Mesendoderm (in vitro differentiated cells): ENCODE data around the gene WDR86.

Experiments
- DNase-seq: peaks from one replicate; pipeline ENCODE4 v3.0.0; 2013
- H2AK5ac ChIP-seq: 2 replicates; pipeline ENCODE4 v1.6.1; 2013; ENCODE audit warnings: low read length, inconsistent platforms
- H2BK120ac ChIP-seq: 2 replicates; pipeline ENCODE4 v1.6.1; 2013; ENCODE audit warnings: low read depth, mild to moderate bottlenecking, low read length, moderate library complexity, mixed read lengths
- H2BK15ac ChIP-seq: replicated peaks from 2 replicates; pipeline ENCODE4 v1.6.1; 2013; ENCODE audit warnings: low read depth, mild to moderate bottlenecking, moderate library complexity
- H2BK5ac ChIP-seq: 2 replicates; pipeline ENCODE4 v1.6.1; 2013; ENCODE audit warnings: low read length, inconsistent platforms
- H3K18ac ChIP-seq: 2 replicates; pipeline ENCODE4 v1.6.1; 2013; ENCODE audit warnings: mild to moderate bottlenecking, low read length, mixed read lengths
- H3K23ac ChIP-seq: one replicate; pipeline ENCODE4 v1.6.1; 2013; ENCODE audit warnings: low read length
- H3K27ac ChIP-seq: 2 replicates; pipeline ENCODE4 v1.5.1; 2013; ENCODE audit warnings: low read depth, mild to moderate bottlenecking, inconsistent platforms, low read length, moderate library complexity
- H3K27me3 ChIP-seq: 2 replicates; pipeline ENCODE4 v1.6.1; 2013; ENCODE audit warnings: low read length, control low read depth, mild to moderate bottlenecking, inconsistent platforms; ENCODE audit not compliant: insufficient read depth, poor library complexity
- H3K36me3 ChIP-seq: 2 replicates; pipeline ENCODE4 v1.6.1; 2013; ENCODE audit warnings: low read length, inconsistent platforms; ENCODE audit not compliant: control insufficient read depth, insufficient read depth
- H3K4ac ChIP-seq: one replicate; pipeline ENCODE4 v1.6.1; 2013; ENCODE audit warnings: low read depth, mild to moderate bottlenecking, low read length, moderate library complexity
- H3K4me1 ChIP-seq: 2 replicates; pipeline ENCODE4 v1.6.1; 2013; ENCODE audit warnings: low read depth, low read length, inconsistent platforms; ENCODE audit not compliant: control insufficient read depth
- H3K4me2 ChIP-seq: 2 replicates; pipeline ENCODE4 v1.6.1; 2013; ENCODE audit warnings: low read length
- H3K4me3 ChIP-seq: 2 replicates; pipeline ENCODE4 v1.5.1; 2013; ENCODE audit warnings: mild to moderate bottlenecking, low read length
- H3K56ac ChIP-seq: one replicate; pipeline ENCODE4 v1.6.1; 2013; ENCODE audit warnings: low read length
- H3K79me1 ChIP-seq: 2 replicates; pipeline ENCODE4 v1.6.1; 2013; ENCODE audit warnings: low read length, inconsistent platforms
- H3K79me2 ChIP-seq: 2 replicates; pipeline ENCODE4 v1.6.1; 2013; ENCODE audit warnings: mild to moderate bottlenecking, low read length; ENCODE audit not compliant: control insufficient read depth, insufficient read depth
- H3K9ac ChIP-seq: 2 replicates; pipeline ENCODE4 v1.6.1; 2013; ENCODE audit warnings: low read length, inconsistent platforms
- H4K5ac ChIP-seq: one replicate; pipeline ENCODE4 v1.6.1; 2013; ENCODE audit warnings: low read length
- H4K8ac ChIP-seq: one replicate; pipeline ENCODE4 v1.6.1; 2013; ENCODE audit warnings: low read depth, mild to moderate bottlenecking, control low read depth, low read length, moderate library complexity
- WGBS: extraction: QIAGEN DNeasy Blood & Tissue Kit; methylation state at CpG from one replicate; pipeline ENCODE4 v1.1.7; 2013; ENCODE audit warnings: low lambda C conversion rate, missing lambda C conversion rate; ENCODE audit not compliant: insufficient coverage; ENCODE audit errors: extremely low coverage; 5-methylcytosine and 5-hydroxymethylcytosine counted together

WDR86 gene

DNA sequence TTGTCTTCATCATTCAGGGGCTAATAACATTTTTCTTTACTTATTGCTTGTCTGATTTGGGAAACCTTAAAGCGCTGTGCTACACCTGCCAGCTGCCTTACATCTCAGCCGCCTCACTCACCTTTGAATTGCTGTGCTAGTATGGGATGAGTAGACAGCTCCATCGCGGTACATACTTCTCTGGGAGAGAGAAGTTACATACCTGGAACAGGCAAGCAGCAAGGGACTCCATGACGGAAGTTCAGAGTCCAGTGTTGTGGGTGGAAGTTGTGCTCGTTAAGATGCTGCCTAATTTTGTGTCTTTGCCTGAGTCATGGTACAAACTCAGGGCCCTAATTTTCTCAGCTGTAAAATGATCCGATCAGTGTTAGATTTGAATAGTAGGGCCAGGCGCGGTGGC, 66.3 kb downstream of the WDR86 start:
- Histone ChIP-seq H3K27ac (no peak overlapping the region), H3K79me1 (peaks cover 3% of the 10 kb centered on the region), H4K8ac (no peak overlapping the region), H2BK15ac (no peak overlapping the region), H3K4ac (no peak overlapping the region), H3K56ac (no peak overlapping the region), H4K5ac (no peak overlapping the region), H3K4me2 (no peak overlapping the region), H3K4me3 (no peak overlapping the region), H3K79me2 (peaks cover 3% of the 10 kb centered on the region), H3K9ac (no peak overlapping the region), H3K27me3 (no peaks in the 10 kb centered on the region), H3K4me1 (no peaks in the 10 kb centered on the region), H2BK5ac (no peak overlapping the region), H3K18ac (no peak overlapping the region), H3K23ac (no peak overlapping the region), H2AK5ac (no peak overlapping the region), H3K36me3 (no peaks in the 10 kb centered on the region), H2BK120ac (no peak overlapping the region)
- WGBS: no CpG with 5 or more reads among the region's 9 CpGs
- no peak for DNase-seq

DNA sequence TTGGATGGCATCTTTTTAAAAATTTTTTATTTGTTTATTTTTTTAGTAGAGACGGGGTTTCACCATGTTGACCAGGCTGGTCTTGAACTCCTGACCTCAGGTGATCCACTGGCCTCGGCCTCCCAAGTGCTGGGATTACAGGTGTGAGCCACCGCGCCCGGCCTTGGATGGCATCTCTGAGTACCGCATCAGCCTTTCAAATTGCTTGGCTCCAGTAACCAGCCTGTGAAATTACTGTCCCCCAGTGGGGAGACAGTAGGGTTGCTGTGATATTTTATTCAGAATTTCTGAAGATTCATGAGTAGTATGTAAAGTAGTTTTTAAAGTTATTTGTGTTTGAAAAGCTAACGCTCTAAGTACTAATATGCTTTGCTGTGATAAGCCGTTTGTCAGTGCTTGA, 67.0 kb downstream of the WDR86 start:
- Histone ChIP-seq H3K4me2 (no peak overlapping the region), H3K9ac (no peak overlapping the region), H2AK5ac (no peak overlapping the region), H4K8ac (no peak overlapping the region), H3K4me3 (no peak overlapping the region), H3K27me3 (no peaks in the 10 kb centered on the region), H3K18ac (no peak overlapping the region), H4K5ac (no peak overlapping the region), H3K23ac (no peak overlapping the region), H3K36me3 (no peaks in the 10 kb centered on the region), H3K79me2 (peaks cover 3% of the 10 kb centered on the region), H2BK5ac (no peak overlapping the region), H3K4me1 (no peaks in the 10 kb centered on the region), H3K56ac (no peak overlapping the region), H3K4ac (no peak overlapping the region), H2BK120ac (no peak overlapping the region), H2BK15ac (no peak overlapping the region), H3K27ac (no peak overlapping the region), H3K79me1 (peaks cover 3% of the 10 kb centered on the region)
- WGBS: 100% methylated on average over 1 of the region's 8 CpGs
- DNase-seq: no peak

DNA sequence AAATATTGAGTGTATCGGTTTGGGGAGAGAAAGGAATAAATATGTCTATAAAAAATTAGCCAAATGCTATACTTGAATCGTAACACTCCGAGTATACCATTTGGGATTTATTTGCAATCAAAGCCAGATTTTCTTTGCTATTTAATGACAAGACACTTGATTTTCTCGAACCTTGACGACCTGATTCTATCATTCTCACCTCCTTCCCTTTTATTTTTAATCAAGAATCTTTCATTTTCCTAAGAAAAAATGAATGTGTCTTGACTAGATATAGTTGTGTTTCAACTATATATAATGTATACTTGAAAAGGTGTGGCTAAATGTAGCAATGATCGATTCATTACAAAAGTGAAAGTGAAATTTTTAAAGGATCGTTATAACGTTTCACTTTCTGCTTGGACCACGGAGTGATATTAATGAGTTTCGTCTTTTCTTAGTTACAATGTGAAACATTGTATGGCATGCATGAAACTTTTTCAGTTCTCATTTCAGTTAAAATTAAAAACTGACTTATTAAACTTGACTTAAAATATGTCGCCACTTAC, 67.7 kb downstream of the WDR86 start:
- Histone ChIP-seq H3K4ac (no peak overlapping the region), H3K23ac (no peak overlapping the region), H3K18ac (no peak overlapping the region), H3K9ac (peak overlapping the region; percentile 88), H3K27ac (no peak overlapping the region), H3K79me1 (peaks cover 3% of the 10 kb centered on the region), H3K27me3 (no peaks in the 10 kb centered on the region), H3K4me1 (no peaks in the 10 kb centered on the region), H2BK5ac (no peak overlapping the region), H2BK120ac (no peak overlapping the region), H3K4me3 (peak overlapping the region; percentile 74), H3K36me3 (no peaks in the 10 kb centered on the region), H3K4me2 (no peak overlapping the region), H3K56ac (peak overlapping the region; percentile 93), H4K5ac (no peak overlapping the region), H2AK5ac (no peak overlapping the region), H2BK15ac (no peak overlapping the region), H4K8ac (peak overlapping the region; percentile 67), H3K79me2 (peaks cover 3% of the 10 kb centered on the region)
- DNase-seq: no peak
- WGBS: no CpG with 5 or more reads among the region's 11 CpGs

- H3K9ac ChIP-seq: peak within 1 kb of the TSS; percentile 88
- no peak within 1 kb of the TSS for H4K5ac ChIP-seq
- H3K56ac ChIP-seq: peak within 1 kb of the TSS; percentile 93
- peak within 1 kb of the TSS; percentile 74 for H3K4me2 ChIP-seq
- H2AK5ac ChIP-seq: no peak within 1 kb of the TSS
- H4K8ac ChIP-seq: peak within 1 kb of the TSS; percentile 67
- no peak within 1 kb of the TSS for H2BK5ac ChIP-seq
- peaks cover 3% of the 10 kb centered on the region for H3K79me2 ChIP-seq
- H3K4me3 ChIP-seq: peak within 1 kb of the TSS; percentile 74
- WGBS: no CpG with 5 or more reads among the region's 72 CpGs
- peak within 1 kb of the TSS; percentile 23 for H3K27ac ChIP-seq
- H3K4me1 ChIP-seq: no peaks in the 10 kb centered on the region
- no peak within 1 kb of the TSS for H3K23ac ChIP-seq
- H3K4ac ChIP-seq: no peak within 1 kb of the TSS
- H3K36me3 ChIP-seq: no peaks in the 10 kb centered on the region
- H2BK120ac ChIP-seq: no peak within 1 kb of the TSS
- peak; percentile 91 for DNase-seq
- peak within 1 kb of the TSS; percentile 30 for H3K18ac ChIP-seq
- H2BK15ac ChIP-seq: no peak within 1 kb of the TSS
- peaks cover 3% of the 10 kb centered on the region for H3K79me1 ChIP-seq
- no peaks in the 10 kb centered on the region for H3K27me3 ChIP-seq
Measured at GRCh38 chr7:151341357-151342101, 68.3 kb downstream of the WDR86 start, which contains the start of gene NUB1. Gene NUB1 (plus strand): TSS chr7:151341812. CDS start chr7:151345350, 3,538 bp downstream.

DNA sequence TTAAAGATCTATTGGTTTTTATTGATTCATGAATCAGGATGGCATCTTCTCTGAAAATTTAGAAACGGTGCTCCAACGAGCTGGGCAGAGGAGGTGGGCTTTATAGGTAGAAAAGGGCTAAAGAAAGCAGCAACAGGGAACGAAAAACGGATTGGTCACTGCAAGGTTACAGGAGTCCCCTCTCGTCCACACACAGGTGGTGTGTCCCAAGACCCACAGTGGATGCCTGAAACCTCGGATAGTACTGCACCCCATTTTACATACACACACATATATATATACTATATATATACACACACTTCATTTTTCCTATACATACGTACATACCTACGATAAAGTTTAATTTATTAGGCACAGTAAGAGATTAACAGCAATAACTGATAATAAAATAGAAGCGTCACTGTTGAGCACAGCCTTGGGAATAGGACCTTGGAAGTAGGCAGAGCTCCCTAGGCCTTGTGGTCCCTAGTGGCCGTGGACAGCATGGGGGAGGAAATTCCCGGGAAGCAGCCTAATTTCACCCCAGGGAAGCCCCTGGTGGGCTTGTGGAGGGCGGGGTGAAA, 69.0 kb downstream of the WDR86 start:
- Histone ChIP-seq H2AK5ac (no peak overlapping the region), H2BK5ac (no peak overlapping the region), H3K36me3 (no peaks in the 10 kb centered on the region), H3K56ac (peak overlapping the region; percentile 11), H3K4me1 (no peaks in the 10 kb centered on the region), H2BK120ac (no peak overlapping the region), H3K27ac (no peak overlapping the region), H3K18ac (peak overlapping the region; percentile 30), H3K23ac (no peak overlapping the region), H2BK15ac (no peak overlapping the region), H3K4me2 (no peak overlapping the region), H3K4me3 (no peak overlapping the region), H3K79me2 (peaks cover 3% of the 10 kb centered on the region), H3K9ac (peak overlapping the region; percentile 63), H3K27me3 (no peaks in the 10 kb centered on the region), H4K5ac (no peak overlapping the region), H3K79me1 (peaks cover 3% of the 10 kb centered on the region), H3K4ac (no peak overlapping the region), H4K8ac (no peak overlapping the region)
- WGBS: 100% methylated on average over 2 of the region's 12 CpGs
- DNase-seq: no peak
